Erythroblast (primary cell): Measurements from ENCODE around the gene CRACR2A.

ENCODE experiments used
- GATA1 ChIP-seq: IDR thresholded peaks from 2 replicates; pipeline ENCODE4 v1.6.1; 2011; ENCODE audit warnings: low read depth, mild to moderate bottlenecking, control low read depth, low read length, moderate library complexity
- POLR2A ChIP-seq: IDR thresholded peaks from 2 replicates; pipeline ENCODE4 v1.6.1; 2011; ENCODE audit warnings: mild to moderate bottlenecking, low read length

- no peak for TF ChIP-seq POLR2A
- no peak for TF ChIP-seq GATA1
These were observed 7.8 kb downstream of the CRACR2A start for GRCh38 chr12:3745152-3745551.
